ENCODE results near the gene FKBP14.
"Not testable (repeated sequence)": the region's sequence is repeated elsewhere in the genome, so short reads cannot be mapped to it uniquely, and the experiment has no call there.

The FKBP14 gene

GRCh38 chr7:30026229-30027064, at the start of gene FKBP14:
TSS of gene FKBP14 (minus strand) at chr7:30026702. CDS start at chr7:30026508, 194 bp downstream.
- no peak for TF ChIP-seq ZNF274 (IDR thresholded peaks at IDR 0.05; ENCODE audit: low read depth, low read length)
- peak within 1 kb of the TSS; percentile 99 for H3K4me3 ChIP-seq (ENCODE audit: low read length)

DNA sequence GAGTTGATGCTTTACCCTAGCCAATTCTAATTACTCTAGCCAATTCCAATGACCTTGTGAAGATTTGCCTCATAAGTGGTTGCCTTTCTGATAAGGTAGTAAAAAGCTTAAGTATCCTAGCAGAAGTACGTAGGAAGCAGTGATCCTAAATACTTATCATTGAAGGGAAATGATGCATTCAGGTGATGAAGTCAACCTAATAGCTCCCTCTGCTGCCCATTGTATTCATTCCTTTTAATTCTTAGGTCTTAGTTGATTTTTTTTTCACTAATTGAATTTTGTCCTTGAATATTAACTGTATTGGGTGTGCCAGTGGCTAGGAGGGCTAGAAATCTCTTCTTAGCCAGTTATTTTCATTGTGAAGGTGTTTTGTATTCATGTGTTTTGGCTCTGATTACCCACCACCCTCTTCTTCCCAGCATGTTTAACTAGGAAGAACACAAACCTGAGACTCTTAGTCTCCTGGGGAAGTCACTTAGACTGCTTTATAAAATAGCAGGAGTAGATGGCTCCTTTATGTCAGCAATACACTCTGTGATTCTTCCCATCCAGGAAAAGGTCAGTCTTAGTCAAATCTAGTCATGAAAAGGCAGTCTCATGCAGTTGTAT, 48.0 kb upstream of the FKBP14 start:
- H3K4me3 ChIP-seq (ENCODE audit: low read length), result no peak overlapping the region
- no peak for TF ChIP-seq ZNF274 (IDR thresholded peaks at IDR 0.05; ENCODE audit: low read depth, low read length)

DNA sequence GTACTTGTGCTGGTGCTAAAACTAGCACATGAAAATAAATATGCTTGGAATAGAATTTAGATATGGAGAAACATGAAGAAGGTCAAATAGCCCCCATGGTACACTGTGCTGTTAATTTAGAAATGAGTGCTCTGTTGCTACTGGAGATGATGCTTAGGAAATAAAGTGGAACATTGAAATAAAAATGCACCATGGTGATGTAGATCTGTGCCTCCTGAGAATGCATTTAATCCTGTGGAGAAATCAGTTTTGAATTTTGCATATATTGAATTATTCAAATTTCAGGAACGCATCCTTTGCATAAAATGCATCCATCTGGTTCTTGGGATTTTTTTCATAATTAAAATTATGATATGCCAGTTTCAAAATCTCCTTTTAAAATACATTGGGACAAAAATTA, 46.2 kb upstream of the FKBP14 start:
- no peak for TF ChIP-seq ZNF274 (IDR thresholded peaks at IDR 0.05; ENCODE audit: low read depth, low read length)
- no peak overlapping the region for H3K4me3 ChIP-seq (ENCODE audit: low read length)

DNA sequence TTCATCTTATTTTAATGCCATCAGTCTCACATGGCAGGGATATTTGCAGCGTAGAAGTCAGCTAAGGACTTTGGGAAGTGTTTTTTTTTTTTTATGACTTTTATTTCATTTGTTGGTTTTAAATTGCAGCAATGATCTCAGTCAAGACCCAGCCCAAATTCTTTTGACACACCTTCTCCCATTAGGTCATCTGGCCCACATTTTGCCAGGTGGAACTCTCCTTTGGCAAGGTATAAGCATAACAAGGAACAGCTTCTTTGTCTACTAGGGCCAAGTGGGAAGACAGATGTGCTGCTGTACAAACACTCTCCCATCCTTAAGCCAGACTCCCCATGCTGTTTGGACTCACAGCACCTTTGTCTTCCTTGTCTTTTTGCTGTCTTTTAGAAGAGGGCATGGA, 43.5 kb upstream of the FKBP14 start:
- TF ChIP-seq ZNF274 (IDR thresholded peaks at IDR 0.05; ENCODE audit: low read depth, low read length), result no peak
- no peak overlapping the region for H3K4me3 ChIP-seq (ENCODE audit: low read length)

- H3K4me3 ChIP-seq (ENCODE audit: low read length), result no peak overlapping the region
- no peak for TF ChIP-seq ZNF274 (IDR thresholded peaks at IDR 0.05; ENCODE audit: low read depth, low read length)
Observed at GRCh38 chr7:30069096-30069867, 42.8 kb upstream of the FKBP14 start.

- H3K4me3 ChIP-seq (ENCODE audit: low read length), result no peak overlapping the region
- TF ChIP-seq ZNF274 (IDR thresholded peaks at IDR 0.05; ENCODE audit: low read depth, low read length), result no peak
Observed at GRCh38 chr7:30068117-30068516, 41.6 kb upstream of the FKBP14 start.

- H3K4me3 ChIP-seq (ENCODE audit: low read length), result no peak overlapping the region
- TF ChIP-seq ZNF274 (IDR thresholded peaks at IDR 0.05; ENCODE audit: low read depth, low read length), result no peak
Observed at GRCh38 chr7:30066687-30067086, 40.2 kb upstream of the FKBP14 start.

- TF ChIP-seq ZNF274 (IDR thresholded peaks at IDR 0.05; ENCODE audit: low read depth, low read length), result no peak
- no peak overlapping the region for H3K4me3 ChIP-seq (ENCODE audit: low read length)
Observed at GRCh38 chr7:30065746-30066145, 39.2 kb upstream of the FKBP14 start.

- H3K4me3 ChIP-seq (ENCODE audit: low read length), result no peak overlapping the region
- no peak for TF ChIP-seq ZNF274 (IDR thresholded peaks at IDR 0.05; ENCODE audit: low read depth, low read length)
Observed at GRCh38 chr7:30062587-30062986, 36.1 kb upstream of the FKBP14 start.

DNA sequence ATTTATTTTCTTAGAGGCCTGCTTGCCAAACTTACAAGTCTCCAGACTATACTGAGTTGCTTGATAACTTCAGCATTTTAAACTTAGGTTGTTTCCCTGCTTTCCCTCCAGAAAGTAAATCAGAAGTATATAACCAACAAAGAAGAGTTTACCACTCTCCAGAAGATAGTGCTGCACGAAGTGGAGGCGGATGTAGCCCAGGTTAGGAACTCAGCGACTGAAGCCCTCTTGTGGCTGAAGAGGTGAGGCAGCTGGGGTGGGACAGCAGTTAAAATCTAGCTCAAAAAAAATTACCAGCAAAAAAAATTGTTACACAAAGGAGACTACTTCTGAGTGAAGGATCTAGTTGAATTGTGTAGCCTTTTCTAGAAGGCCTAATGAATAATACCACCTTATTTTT, 35.3 kb upstream of the FKBP14 start:
- H3K4me3 ChIP-seq (ENCODE audit: low read length), result not testable (repeated sequence)

DNA sequence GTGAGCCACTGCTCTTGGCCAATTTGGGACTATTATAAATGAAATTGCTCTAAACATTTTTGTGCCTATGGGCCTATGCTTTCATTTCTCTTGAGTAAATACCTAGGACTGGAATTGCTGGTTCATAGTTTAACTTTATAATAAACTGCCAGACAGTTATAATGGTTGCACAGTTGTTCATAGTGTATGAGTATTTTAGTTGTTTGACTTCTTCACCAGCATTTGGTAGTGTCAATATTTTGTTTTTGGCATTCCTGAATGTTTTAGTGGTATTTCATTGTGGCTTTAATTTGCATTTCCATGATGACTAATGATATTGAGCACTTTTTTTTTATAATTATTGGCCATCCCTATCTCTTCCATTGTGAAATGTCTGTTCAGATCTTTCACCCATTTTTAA, 31.2 kb upstream of the FKBP14 start:
- TF ChIP-seq ZNF274 (IDR thresholded peaks at IDR 0.05; ENCODE audit: low read depth, low read length), result no peak

GRCh38 chr7:30053068-30053467, 26.6 kb upstream of the FKBP14 start:
- H3K4me3 ChIP-seq (ENCODE audit: low read length), result no peak overlapping the region
- no peak for TF ChIP-seq ZNF274 (IDR thresholded peaks at IDR 0.05; ENCODE audit: low read depth, low read length)

More for the DNA sequence above, 31.2 kb upstream of the FKBP14 start:
- no peak overlapping the region for H3K4me3 ChIP-seq (ENCODE audit: low read length)

DNA sequence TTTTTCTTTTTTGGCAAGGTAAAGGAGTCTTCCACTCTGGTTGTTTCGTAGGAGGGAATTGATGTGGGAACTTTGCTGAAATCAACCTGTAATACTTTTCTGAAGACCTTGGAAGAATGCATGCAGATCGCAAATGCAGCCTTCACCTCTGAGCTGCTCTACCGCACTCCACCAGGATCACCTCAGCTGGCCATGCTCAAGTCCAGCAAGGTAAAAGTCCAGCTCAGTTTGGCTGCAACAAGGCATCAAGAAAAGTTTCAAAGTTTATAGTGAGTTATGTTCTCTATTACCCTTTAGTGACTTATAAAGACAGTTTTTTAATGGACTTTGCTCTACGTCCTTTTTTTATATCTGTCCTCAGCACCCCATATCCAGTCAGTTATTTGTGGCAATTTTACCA, 22.7 kb upstream of the FKBP14 start:
- no peak overlapping the region for H3K4me3 ChIP-seq (ENCODE audit: low read length)
- TF ChIP-seq ZNF274 (IDR thresholded peaks at IDR 0.05; ENCODE audit: low read depth, low read length), result no peak

DNA sequence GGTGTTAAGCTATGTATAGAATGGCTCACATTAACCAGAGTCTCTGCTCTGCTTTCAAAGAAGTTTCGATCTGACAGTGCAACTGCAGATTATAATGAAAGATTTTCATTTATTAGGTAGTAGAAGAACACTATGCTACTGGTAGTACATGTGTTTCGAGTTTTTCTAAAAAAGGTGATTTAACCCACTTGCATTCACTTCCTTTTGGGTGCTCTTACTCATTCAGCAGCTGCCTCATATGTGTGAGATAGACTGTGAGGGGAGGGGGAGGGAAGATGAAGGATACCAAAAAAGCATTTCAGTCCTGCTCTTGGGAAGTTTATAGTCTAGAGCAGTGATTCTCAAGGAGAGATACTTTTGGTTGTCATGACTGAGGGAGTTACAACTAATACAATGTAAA, 22.1 kb upstream of the FKBP14 start:
- TF ChIP-seq ZNF274 (IDR thresholded peaks at IDR 0.05; ENCODE audit: low read depth, low read length), result no peak
- no peak overlapping the region for H3K4me3 ChIP-seq (ENCODE audit: low read length)

- no peak overlapping the region for H3K4me3 ChIP-seq (ENCODE audit: low read length)
- TF ChIP-seq ZNF274 (IDR thresholded peaks at IDR 0.05; ENCODE audit: low read depth, low read length), result no peak
Observed at GRCh38 chr7:30047124-30047523, 20.6 kb upstream of the FKBP14 start.
